H1 (cell line): ENCODE results near the gene RAD23B. TPM values are rescaled to one million over a fixed set of nuclear protein-coding genes. Genes with fewer than 3 reads are reported as not detected.

Experiments used
- CTCF ChIA-PET: fragments of 300-600 bp; sonication (Branson Sonifier 250); formaldehyde crosslinking; loops from one replicate; lab custom pipeline; 2021; ENCODE audit not compliant: partially characterized antibody; lab: Charles Lee
- POLR2A ChIA-PET: fragments of 300-600 bp; sonication (Branson Sonifier 250); formaldehyde crosslinking; loops from one replicate; lab custom pipeline; 2021; ENCODE audit warnings: inconsistent platforms; ENCODE audit not compliant: partially characterized antibody; lab: Charles Lee
- DNase-seq, 2 experiments: peaks; one replicate each; pipeline versions ENCODE4 v3.0.0 to v3.0.0-alpha.2; 2010 to 2022; ENCODE audit warnings: low spot score in 2 of 2, low read depth in 1 of 2, mixed read lengths in 1 of 2
- FAIRE-seq: peaks from 2 replicates; lab custom pipeline; 2011; peaks lifted over from hg19 to GRCh38; lab: Jason Lieb, UNC
- H2AFZ ChIP-seq: 2 replicates; pipeline ENCODE4 v1.8.1; 2012; ENCODE audit warnings: low read length, inconsistent platforms
- H2AK5ac ChIP-seq: 2 replicates; pipeline ENCODE4 v1.6.1; 2013; ENCODE audit warnings: low read depth, low read length
- H2BK120ac ChIP-seq: replicated peaks from 2 replicates; pipeline ENCODE3; 2013; ENCODE audit warnings: low read depth, low read length, inconsistent platforms
- H2BK12ac ChIP-seq: 2 replicates; pipeline ENCODE4 v1.6.1; 2013; ENCODE audit warnings: low read depth, low read length
- H2BK15ac ChIP-seq: 2 replicates; pipeline ENCODE4 v1.6.1; 2013; ENCODE audit warnings: low read length
- H2BK20ac ChIP-seq: 2 replicates; pipeline ENCODE4 v1.6.1; 2013; ENCODE audit warnings: low read length
- H2BK5ac ChIP-seq: 2 replicates; pipeline ENCODE4 v1.6.1; 2013; ENCODE audit warnings: low read depth, low read length
- H3K14ac ChIP-seq: 2 replicates; pipeline ENCODE4 v1.6.1; 2013; ENCODE audit warnings: inconsistent platforms; ENCODE audit not compliant: insufficient read length
- H3K18ac ChIP-seq: 2 replicates; pipeline ENCODE4 v1.6.1; 2013; ENCODE audit warnings: low read length; ENCODE audit errors: extremely low read depth
- H3K23ac ChIP-seq: 2 replicates; pipeline ENCODE4 v1.6.1; 2013; ENCODE audit warnings: inconsistent platforms; ENCODE audit not compliant: insufficient read length
- H3K23me2 ChIP-seq: 2 replicates; pipeline ENCODE4 v1.6.1; 2013; ENCODE audit warnings: low read depth, low read length
- H3K27ac ChIP-seq: 2 replicates; pipeline ENCODE4 v1.6.1; 2011; ENCODE audit warnings: low read depth, low read length, inconsistent platforms
- H3K27me3 ChIP-seq, 4 experiments: replicated peaks in 1 of 4; 1 replicate in 1 of 4; 2 replicates in 3 of 4; pipeline versions ENCODE4 v1.6.1 to v1.8.1; 2011 to 2013; ENCODE audit warnings: low read length in 3 of 4, mild to moderate bottlenecking in 3 of 4, inconsistent platforms in 2 of 4, mixed read lengths in 2 of 4, moderate library complexity in 1 of 4; ENCODE audit not compliant: control insufficient read depth in 3 of 4, insufficient read depth in 3 of 4; ENCODE audit errors: extremely low read depth in 1 of 4
- H3K36me3 ChIP-seq, 4 experiments: 2 replicates each; pipeline versions ENCODE4 v1.6.1 to v1.8.1; 2011 to 2013; ENCODE audit warnings: mild to moderate bottlenecking in 4 of 4, low read length in 3 of 4, moderate library complexity in 2 of 4, control low read depth in 1 of 4, inconsistent platforms in 1 of 4; ENCODE audit not compliant: insufficient read depth in 4 of 4, control insufficient read depth in 2 of 4
- H3K4ac ChIP-seq: replicated peaks from 2 replicates; pipeline ENCODE3; 2013; ENCODE audit warnings: low read length, low read depth, mixed read lengths, inconsistent platforms; ENCODE audit not compliant: insufficient read length
- H3K4me1 ChIP-seq, 4 experiments: replicated peaks in 1 of 4; 1 replicate in 1 of 4; 2 replicates in 3 of 4; pipeline versions ENCODE4 v1.6.1 to v1.8.1; 2011 to 2013; ENCODE audit warnings: low read length in 3 of 4, inconsistent platforms in 2 of 4, mixed read lengths in 1 of 4; ENCODE audit not compliant: insufficient read depth in 4 of 4, control insufficient read depth in 3 of 4
- H3K4me2 ChIP-seq, 2 experiments: 2 replicates each; pipeline versions ENCODE4 v1.6.1 to v1.8.1; 2011 to 2013; ENCODE audit warnings: low read depth in 2 of 2, low read length in 2 of 2, control low read depth in 1 of 2, inconsistent platforms in 1 of 2, mild to moderate bottlenecking in 1 of 2; ENCODE audit not compliant: insufficient read depth in 1 of 2
- H3K4me3 ChIP-seq, 4 experiments: fragments of 200-600, 300-600 bp in 1 of 4; sonication (generic), shearing (Covaris generic), sonication (Bioruptor Twin) in 1 of 4; 2 replicates each; pipeline versions ENCODE4 v1.5.1 to v1.8.1; 2011 to 2016; ENCODE audit warnings: low read length in 4 of 4, low read depth in 3 of 4, control low read depth in 2 of 4, inconsistent platforms in 2 of 4, mild to moderate bottlenecking in 2 of 4, mixed read lengths in 1 of 4, moderate library complexity in 1 of 4; ENCODE audit not compliant: insufficient read depth in 2 of 4; ENCODE audit errors: extremely low read depth in 1 of 4
- H3K56ac ChIP-seq: replicated peaks from 2 replicates; pipeline ENCODE3; 2013; ENCODE audit warnings: low read depth, mild to moderate bottlenecking, mixed read lengths, low read length, inconsistent platforms; ENCODE audit not compliant: insufficient read length
- H3K79me1 ChIP-seq: 2 replicates; pipeline ENCODE4 v1.6.1; 2013; ENCODE audit warnings: low read depth, low read length, control low read depth
- H3K79me2 ChIP-seq, 2 experiments: 2 replicates each; pipeline versions ENCODE4 v1.6.1 to v1.8.1; 2012 to 2013; ENCODE audit warnings: low read length in 2 of 2, mild to moderate bottlenecking in 2 of 2, inconsistent platforms in 1 of 2; ENCODE audit not compliant: insufficient read depth in 2 of 2, control insufficient read depth in 1 of 2
- H3K9ac ChIP-seq, 4 experiments: replicated peaks in 1 of 4; 1 replicate in 1 of 4; 2 replicates in 3 of 4; pipeline versions ENCODE4 v1.6.1 to v1.8.1; 2011 to 2013; ENCODE audit warnings: low read depth in 3 of 4, low read length in 3 of 4, control low read depth in 2 of 4, mild to moderate bottlenecking in 2 of 4, moderate library complexity in 2 of 4, inconsistent platforms in 1 of 4; ENCODE audit errors: extremely low read depth in 1 of 4
- H3K9me3 ChIP-seq, 2 experiments: 2 replicates each; pipeline versions ENCODE4 v1.6.1 to v1.8.1; 2012 to 2013; ENCODE audit warnings: mild to moderate bottlenecking in 2 of 2, moderate library complexity in 2 of 2, control low read depth in 1 of 2, inconsistent platforms in 1 of 2, low read depth in 1 of 2, low read length in 1 of 2, mixed read lengths in 1 of 2; ENCODE audit not compliant: insufficient read depth in 2 of 2
- H4K20me1 ChIP-seq, 2 experiments: replicated peaks in 1 of 2; 2 replicates each; pipeline versions ENCODE3 to v1.8.1; 2011 to 2013; ENCODE audit warnings: inconsistent platforms in 2 of 2, low read length in 2 of 2, mild to moderate bottlenecking in 1 of 2; ENCODE audit not compliant: insufficient read depth in 2 of 2, control insufficient read depth in 1 of 2
- H4K5ac ChIP-seq: 2 replicates; pipeline ENCODE4 v1.6.1; 2013; ENCODE audit warnings: low read length, low read depth, mixed read lengths, inconsistent platforms; ENCODE audit not compliant: insufficient read length
- H4K8ac ChIP-seq: 2 replicates; pipeline ENCODE4 v1.8.0; 2013; ENCODE audit warnings: mild to moderate bottlenecking, moderate library complexity, low read length, inconsistent platforms; ENCODE audit not compliant: insufficient read depth; ENCODE audit errors: extremely low read depth
- H4K91ac ChIP-seq: replicated peaks from 2 replicates; pipeline ENCODE3; 2013; ENCODE audit warnings: low read length, mixed read lengths, inconsistent platforms; ENCODE audit not compliant: insufficient read length
- GTF2F1 ChIP-seq: IDR thresholded peaks from 2 replicates; pipeline ENCODE4 v1.6.1; 2012; ENCODE audit warnings: low read depth, low read length, improper control_type of control experiment, borderline replicate concordance
- TEAD4 ChIP-seq: IDR thresholded peaks from 2 replicates; pipeline ENCODE4 v1.6.1; 2012; ENCODE audit warnings: low read depth, low read length, inconsistent platforms, mixed read lengths
- WGBS, 2 experiments: shearing (Covaris generic) in 1 of 2; methylation state at CpG; one replicate each; pipeline versions ENCODE4 v1.1.6 to v1.1.7; 2013 to 2015; ENCODE audit warnings: low lambda C conversion rate in 2 of 2, mixed read lengths in 2 of 2, inconsistent platforms in 1 of 2, low coverage in 1 of 2, missing lambda C conversion rate in 1 of 2; ENCODE audit not compliant: insufficient replicate concordance in 2 of 2, insufficient coverage in 1 of 2, insufficient read length in 1 of 2; ENCODE audit errors: extremely low coverage in 1 of 2, missing lambda C conversion rate in 1 of 2; 5-methylcytosine and 5-hydroxymethylcytosine counted together
- polyA plus RNA-seq, 7 experiments: library from polyadenylated mRNA; depleted of rRNA in 3 of 7; stranded (reverse) in 5 of 7; unstranded in 2 of 7; fragments of >200 nt in 5 of 7; fragments of 200-250 nt in 2 of 7; gene quantifications; 1 replicate in 5 of 7; 2 replicates in 1 of 7; 4 replicates in 1 of 7; pipeline versions ENCODE4 v1.2.1 to v1.2.3, GENCODE V29; 2011 to 2013; ENCODE audit warnings: missing spikeins in 2 of 7, mixed read lengths in 2 of 7
- total RNA-seq: library from RNA; stranded (reverse); fragmentation: NEBNext Ultra II Directional; extraction: Animal tissue kit (Norgen Biotek cat#: 25700); gene quantifications from 2 replicates; pipeline ENCODE4 v1.2.1, GENCODE V29; 2021

Gene RAD23B
- total and polyA plus RNA-seq, 2 of the 8 experiments (the other 6 are each of a cell fraction or from before 2014, with no cell fraction given) = 97.1 to 165 TPM

DNA sequence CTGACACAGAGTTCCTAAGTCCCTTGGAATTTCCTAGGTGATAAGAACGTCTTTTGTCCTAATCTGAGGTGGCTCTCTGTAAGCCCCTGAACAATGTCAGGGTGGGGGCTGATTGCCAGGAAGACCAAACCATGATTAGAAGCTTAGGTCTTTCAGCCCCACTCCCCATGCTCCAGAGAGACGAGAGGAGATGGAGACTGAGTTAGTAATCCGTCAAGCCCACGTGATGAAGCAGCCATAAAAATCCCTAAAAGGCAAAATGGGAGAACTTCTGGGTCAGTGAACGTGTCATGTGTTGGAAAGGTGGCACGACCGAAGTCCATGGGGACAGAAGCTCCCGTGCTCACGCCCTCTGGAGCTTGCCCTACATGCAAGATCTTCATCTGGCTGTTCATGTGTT, 85.6 kb downstream of the RAD23B start:
- no peak for DNase-seq
- Histone ChIP-seq H3K23ac (no peak overlapping the region), H2BK20ac (no peak overlapping the region), H4K8ac (no peak overlapping the region), H3K79me2 (no peaks in the 10 kb centered on the region), H3K4ac (no peak overlapping the region), H3K18ac (no peak overlapping the region), H3K9me3 (no peaks in the 10 kb centered on the region), H3K79me1 (no peaks in the 10 kb centered on the region), H3K4me1 (no peaks in the 10 kb centered on the region), H3K4me2 (no peak overlapping the region), H3K27me3 (no peaks in the 10 kb centered on the region), H3K23me2 (no peaks in the 10 kb centered on the region), H4K20me1 (no peaks in the 10 kb centered on the region), H3K14ac (no peak overlapping the region), H3K56ac (no peak overlapping the region), H3K36me3 (no peaks in the 10 kb centered on the region)
- POLR2A ChIA-PET = interaction anchor here (1.7 kb wide), 1 partner anchor 10 kb away, joined by 4 read pairs; no protein-coding TSS in a partner anchor
- CTCF ChIA-PET = interaction anchor here (0.6 kb wide), 1 partner anchor 27 kb away, joined by 4 read pairs; no protein-coding TSS in a partner anchor
- 88% methylated on average over 9 of the region's 9 CpGs; no CpG with 5 or more reads in 1 of the 2 experiments for WGBS, 2 experiments
- TF ChIP-seq GTF2F1 (no peak), TEAD4 (no peak)
- TF ChIP-seq, all 59 proteins: peak for 0
- FAIRE-seq = no peak
- H3K9ac ChIP-seq = no peak overlapping the region
- H2BK12ac ChIP-seq = no peak overlapping the region
- no peak overlapping the region for H3K27ac ChIP-seq
- H2BK15ac ChIP-seq = no peak overlapping the region
- H3K4me3 ChIP-seq = no peak overlapping the region
- H2AFZ ChIP-seq = no peak overlapping the region
- no peak overlapping the region for H2BK120ac ChIP-seq
- H4K91ac ChIP-seq = no peak overlapping the region
- no peak overlapping the region for H4K5ac ChIP-seq
- H2BK5ac ChIP-seq = no peak overlapping the region
- no peak overlapping the region for H2AK5ac ChIP-seq
